Endothelial cell of umbilical vein (primary cell): ENCODE measurements around the gene WBP1L.

Experiments used
- EZH2 ChIP-seq: IDR thresholded peaks from 2 replicates; pipeline ENCODE4 v1.6.1; 2012; ENCODE audit warnings: borderline replicate concordance, low read depth, mild to moderate bottlenecking, moderate library complexity, low read length, inconsistent platforms; ENCODE audit not compliant: severe bottlenecking
- POLR2AphosphoS5 ChIP-seq: IDR thresholded peaks from 2 replicates; pipeline ENCODE4 v1.6.1; 2012; ENCODE audit warnings: low read depth, mild to moderate bottlenecking, control low read depth, low read length, moderate library complexity; ENCODE audit not compliant: insufficient read depth
- TF ChIP-seq, protein P1 (sequence below): IDR thresholded peaks from 2 replicates; pipeline ENCODE4 v1.6.1; 2011; ENCODE audit not compliant: insufficient read depth, insufficient read length
- TF ChIP-seq, protein P2 (sequence below), 2 donors: IDR thresholded peaks; 1 replicate in 1 of 2; 2 replicates in 1 of 2; pipeline ENCODE4 v1.5.1; 2011; ENCODE audit warnings: low read length in 2 of 2, mild to moderate bottlenecking in 2 of 2, moderate library complexity in 2 of 2, control low read depth in 1 of 2, inconsistent platforms in 1 of 2, low read depth in 1 of 2; ENCODE audit not compliant: insufficient read depth in 1 of 2; ENCODE audit errors: extremely low read depth in 1 of 2

DNA sequence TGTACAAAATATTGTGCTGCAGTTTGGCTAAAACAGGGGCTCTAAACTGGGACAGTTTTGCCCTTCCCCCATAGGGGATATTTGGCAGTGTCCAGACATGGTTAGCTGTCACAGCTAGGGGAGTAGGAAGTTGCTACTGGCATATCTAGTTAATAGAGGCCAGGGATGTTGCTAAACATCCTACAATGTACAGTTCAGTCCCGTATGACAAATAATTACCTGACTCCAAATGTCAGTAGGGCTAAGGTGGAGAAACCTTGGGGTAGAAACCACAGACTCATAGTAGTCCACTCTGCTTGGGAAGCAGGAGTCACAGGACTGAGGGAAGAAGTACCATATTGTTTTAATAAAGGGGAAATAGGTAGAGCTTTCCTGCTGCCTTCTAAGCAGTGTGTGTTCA, 39.8 kb downstream of the WBP1L start:
- TF ChIP-seq POLR2AphosphoS5 (no peak), EZH2 (no peak)
- TF ChIP-seq, protein P1, sequence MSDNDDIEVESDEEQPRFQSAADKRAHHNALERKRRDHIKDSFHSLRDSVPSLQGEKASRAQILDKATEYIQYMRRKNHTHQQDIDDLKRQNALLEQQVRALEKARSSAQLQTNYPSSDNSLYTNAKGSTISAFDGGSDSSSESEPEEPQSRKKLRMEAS, result no peak
- TF ChIP-seq, protein P2, sequence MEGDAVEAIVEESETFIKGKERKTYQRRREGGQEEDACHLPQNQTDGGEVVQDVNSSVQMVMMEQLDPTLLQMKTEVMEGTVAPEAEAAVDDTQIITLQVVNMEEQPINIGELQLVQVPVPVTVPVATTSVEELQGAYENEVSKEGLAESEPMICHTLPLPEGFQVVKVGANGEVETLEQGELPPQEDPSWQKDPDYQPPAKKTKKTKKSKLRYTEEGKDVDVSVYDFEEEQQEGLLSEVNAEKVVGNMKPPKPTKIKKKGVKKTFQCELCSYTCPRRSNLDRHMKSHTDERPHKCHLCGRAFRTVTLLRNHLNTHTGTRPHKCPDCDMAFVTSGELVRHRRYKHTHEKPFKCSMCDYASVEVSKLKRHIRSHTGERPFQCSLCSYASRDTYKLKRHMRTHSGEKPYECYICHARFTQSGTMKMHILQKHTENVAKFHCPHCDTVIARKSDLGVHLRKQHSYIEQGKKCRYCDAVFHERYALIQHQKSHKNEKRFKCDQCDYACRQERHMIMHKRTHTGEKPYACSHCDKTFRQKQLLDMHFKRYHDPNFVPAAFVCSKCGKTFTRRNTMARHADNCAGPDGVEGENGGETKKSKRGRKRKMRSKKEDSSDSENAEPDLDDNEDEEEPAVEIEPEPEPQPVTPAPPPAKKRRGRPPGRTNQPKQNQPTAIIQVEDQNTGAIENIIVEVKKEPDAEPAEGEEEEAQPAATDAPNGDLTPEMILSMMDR (IDR thresholded peaks at IDR 0.05; ENCODE audit: extremely low read depth in 1 of 2, insufficient read depth in 1 of 2, low read depth in 1 of 2, low read length in 2 of 2), result no peak
